T-helper 1 cell treated with Interleukin-12 subunit alpha and Interleukin-12 subunit beta and Interleukin-4 antibody, amounts not matched to agents 30 ng/mL and 1 ng/mL, for 36 hours (primary cell): ENCODE data around the gene ACTA1. TPM values are rescaled to one million over a fixed set of nuclear protein-coding genes. Genes with fewer than 3 reads are reported as not detected.
"Not testable (repeated sequence)": the region's sequence is repeated elsewhere in the genome, so short reads cannot be mapped to it uniquely, and the experiment has no call there.

ENCODE experiments used
- intact Hi-C: fragments of 100-400 bp; cut with micrococcal nuclease; formaldehyde crosslinking; loops from one replicate; pipeline ENCODE4 v1.15.1; 2024
- total RNA-seq: library from RNA; stranded (reverse); gene quantifications from 2 replicates; pipeline ENCODE4 v1.2.3, GENCODE V29; 2022

The ACTA1 gene
- total RNA-seq, result 0.15 TPM in 1 of 2 replicates, not detected in the other

DNA sequence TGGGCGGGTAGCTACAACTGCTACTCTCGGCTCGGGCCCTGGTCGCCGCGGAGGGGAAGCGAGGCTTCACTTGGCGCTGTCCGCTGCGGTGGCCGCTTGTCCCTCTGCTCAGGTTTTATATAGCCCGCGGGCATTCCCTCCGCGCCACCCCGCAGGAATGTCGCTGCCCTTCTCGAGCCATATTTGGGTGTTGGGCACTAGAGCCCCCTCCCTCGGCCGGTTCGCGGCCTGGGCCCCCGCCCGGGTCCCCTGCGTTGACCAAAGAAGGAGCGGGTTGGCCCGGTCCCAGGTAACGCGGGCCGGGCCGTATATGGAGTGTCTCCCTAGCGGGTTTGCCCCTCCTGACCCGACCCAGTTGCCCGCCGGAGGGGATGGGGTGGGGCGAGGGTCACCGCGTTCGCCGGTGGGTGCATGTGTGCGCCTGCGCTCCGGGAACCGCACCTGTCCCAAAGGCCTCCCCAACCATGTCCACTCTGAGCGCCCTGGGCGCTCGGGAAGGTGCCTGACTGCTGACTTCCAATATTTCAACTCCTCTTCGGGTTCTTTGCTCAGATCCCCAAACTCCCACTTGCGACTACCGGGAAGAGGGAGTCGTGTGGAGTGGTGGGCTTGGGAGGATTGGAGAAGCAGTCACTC, at the start of gene ACTA1:
ACTA1 (minus strand) TSS at position 90 of the 636 bp plus-strand sequence. CDS start 979 bp downstream, outside the sequence.
- intact Hi-C loops, result no loop called here

DNA sequence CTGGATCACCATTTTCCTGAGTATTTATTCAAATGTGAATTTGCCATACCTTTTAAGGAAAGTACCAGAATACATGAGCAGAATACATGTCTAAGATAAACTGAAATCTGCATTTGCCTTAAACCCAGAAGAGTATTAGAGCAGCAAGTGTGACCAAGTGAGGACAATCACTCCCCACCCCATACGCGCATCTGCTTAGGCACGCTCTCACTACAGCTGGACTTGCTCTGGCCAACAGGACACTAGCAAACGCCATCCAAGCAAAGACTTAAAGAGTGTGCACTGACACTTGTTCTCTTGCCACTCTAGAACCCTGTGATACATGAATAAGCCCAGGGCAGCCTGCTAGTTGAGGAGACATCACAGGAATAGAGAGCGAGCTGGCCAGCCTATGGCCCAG, 48.6 kb upstream of the ACTA1 start:
- intact Hi-C loops, result loop anchor here (1.0 to 5.0 kb wide), 4 partner anchors 210 to 818 kb away; partner anchors contain the start of gene RAB4A

DNA sequence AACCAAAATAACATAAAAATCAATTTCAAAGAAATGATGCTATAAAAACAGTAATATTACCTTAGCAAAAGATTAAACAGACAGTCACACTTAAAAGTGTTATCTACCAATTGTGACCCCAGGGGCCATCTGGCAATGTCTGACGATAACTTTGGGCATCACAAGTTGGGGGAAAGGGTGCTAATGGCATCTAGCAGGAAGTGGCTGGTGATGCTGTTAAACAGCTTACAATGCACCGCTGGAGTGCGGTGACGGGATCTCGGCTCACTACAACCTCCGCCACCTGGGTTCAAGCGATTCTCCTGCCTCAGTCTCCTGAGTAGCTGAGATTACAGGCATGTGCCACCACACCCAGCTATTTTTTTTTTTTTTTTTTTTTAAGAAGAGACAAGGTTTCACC, 46.6 kb upstream of the ACTA1 start:
- intact Hi-C loops, result loop anchor here (5.0 kb wide), 1 partner anchor 208 kb away; the partner anchor contains the start of gene RAB4A

DNA sequence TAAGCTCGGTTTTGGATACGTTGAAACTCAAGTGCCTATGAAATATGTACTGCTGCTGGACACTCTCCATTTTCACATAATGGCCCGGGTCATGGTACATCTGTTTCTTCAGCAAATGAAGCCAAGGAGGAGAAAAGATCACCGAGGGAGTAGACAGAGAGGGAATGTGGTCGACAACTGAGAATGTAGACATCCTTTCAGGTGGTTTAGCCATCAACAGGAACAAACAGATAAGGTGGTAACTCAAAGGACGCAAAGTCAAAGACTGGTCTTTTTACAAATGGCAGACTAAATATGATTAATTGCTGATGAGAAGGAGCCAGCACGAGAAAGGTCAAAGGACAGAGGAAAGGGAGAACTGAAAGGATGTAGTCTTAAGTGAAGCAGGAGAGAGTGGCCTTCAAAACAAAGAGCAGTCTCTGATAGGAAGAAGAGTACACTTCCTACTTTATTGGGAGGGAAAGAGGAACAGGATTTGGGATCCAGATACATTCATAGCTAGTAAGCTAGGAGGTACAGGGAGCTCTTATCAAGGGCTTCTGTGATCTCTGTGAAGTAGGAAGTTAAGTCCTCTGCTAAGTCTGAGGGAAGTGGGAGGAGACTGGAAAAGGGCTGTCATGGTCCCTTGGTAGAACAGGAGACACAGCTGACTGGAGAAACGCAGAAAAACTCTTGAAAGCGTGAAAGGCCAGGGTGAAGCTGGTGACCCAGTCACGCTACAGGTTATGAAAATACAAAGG, 45.9 kb upstream of the ACTA1 start:
- intact Hi-C loops, result loop anchor here (5.0 kb wide), 1 partner anchor 208 kb away; the partner anchor contains the start of gene RAB4A

DNA sequence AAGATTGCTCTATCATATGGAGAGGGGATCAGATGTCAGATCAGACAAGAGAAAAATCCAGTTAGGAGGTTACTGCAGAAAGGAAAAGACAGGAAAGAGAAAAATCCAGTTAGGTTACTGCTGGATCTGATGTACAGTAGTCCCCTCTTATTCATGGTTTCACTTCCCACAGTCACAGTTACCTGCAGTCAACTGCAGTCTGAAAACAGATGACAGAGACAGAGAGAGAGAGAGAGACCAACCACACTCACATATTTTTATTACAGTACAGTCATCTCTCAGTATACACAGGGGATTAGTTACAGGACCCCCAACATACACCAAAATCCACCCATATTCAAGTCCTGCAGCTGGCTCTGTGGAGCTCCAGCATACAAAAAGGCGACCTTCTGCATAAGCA, 45.0 kb upstream of the ACTA1 start:
- intact Hi-C loops, result no loop called here

DNA sequence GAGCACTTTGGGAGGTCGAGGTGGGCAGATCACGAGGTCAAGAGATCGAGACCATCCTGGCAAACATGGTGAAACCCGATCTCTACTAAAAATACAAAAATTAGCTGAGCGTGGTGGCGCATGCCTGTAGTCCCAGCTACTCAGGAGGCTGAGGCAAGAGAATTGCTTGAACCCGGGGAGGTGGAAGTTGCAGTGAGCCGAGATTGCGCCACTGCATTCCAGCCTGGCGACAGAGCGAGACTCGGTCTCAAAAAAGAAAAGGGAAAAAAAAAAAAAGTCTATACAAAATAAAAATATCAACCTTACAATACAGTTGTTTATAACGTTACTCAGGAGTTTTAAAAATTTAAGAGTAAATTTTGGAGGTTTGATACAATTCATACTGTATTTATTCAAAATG, 42.0 kb upstream of the ACTA1 start:
- intact Hi-C loops, result not testable (repeated sequence)

DNA sequence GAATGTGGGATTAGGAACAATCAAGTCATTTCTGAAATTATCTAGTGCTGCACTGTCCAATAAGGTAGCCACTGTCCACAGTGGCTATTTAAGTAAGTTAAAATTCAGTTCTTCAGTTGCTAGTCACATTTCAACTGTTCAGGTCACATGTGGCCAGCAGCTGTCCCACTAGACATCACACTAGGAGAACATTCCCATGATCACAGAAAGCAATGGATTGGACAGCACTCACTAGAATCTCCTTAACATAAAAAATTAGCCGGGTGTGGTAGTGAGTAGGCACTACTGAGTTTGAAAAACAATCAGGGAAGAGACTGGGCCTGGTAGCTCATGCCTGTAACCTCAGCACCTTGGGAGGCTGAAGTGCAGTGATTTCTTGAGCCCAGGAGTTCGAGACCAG, 40.6 kb upstream of the ACTA1 start:
- intact Hi-C loops, result no loop called here

DNA sequence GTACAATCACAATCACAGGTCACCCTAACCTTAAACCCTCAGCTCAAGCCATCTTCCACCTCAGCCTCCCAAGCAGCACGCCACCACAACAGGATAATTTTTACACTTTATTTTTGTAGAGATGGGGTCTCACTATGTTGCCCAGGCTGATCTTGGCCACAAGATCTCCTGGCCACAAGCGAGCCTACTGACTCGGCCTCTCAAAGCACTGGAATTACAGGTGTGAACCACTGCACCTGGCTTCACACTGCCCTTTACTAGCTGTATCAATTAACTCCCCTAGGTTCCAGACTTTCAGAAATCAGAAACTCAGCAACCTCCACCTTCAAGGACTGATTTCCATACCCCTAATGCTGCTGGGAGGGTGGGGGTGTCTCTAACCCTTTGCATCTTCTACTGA, 37.3 kb upstream of the ACTA1 start:
- intact Hi-C loops, result no loop called here

DNA sequence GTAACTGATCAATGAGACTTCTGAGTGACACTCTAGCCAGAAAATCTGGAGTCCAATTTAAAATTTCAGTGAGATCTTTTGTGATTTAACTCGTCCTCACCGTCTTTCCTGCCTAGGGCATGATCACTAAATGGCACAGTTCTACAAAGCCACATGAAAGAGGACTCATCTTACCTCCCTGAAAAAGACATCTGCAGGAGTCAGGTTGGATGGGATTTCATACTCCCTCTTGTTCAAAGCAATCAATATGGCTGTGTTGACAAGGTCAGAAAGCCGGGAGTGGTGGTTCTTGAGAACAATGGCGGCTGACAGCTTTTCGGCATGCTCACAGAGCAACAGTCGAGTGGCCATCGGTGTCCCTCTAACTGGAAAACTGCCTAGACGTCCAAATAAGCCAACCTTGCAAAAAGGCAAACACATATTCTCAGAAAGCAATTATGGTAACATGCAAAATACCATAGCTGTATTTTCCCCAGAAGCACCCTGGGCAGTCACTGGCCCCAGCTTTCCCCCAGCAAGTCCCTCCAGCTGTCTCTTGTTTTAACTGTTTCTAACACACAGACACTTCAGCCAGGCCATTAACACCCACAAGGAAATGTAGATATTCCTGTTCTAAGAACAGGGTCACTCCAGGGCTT, 36.6 kb upstream of the ACTA1 start:
- intact Hi-C loops, result no loop called here

DNA sequence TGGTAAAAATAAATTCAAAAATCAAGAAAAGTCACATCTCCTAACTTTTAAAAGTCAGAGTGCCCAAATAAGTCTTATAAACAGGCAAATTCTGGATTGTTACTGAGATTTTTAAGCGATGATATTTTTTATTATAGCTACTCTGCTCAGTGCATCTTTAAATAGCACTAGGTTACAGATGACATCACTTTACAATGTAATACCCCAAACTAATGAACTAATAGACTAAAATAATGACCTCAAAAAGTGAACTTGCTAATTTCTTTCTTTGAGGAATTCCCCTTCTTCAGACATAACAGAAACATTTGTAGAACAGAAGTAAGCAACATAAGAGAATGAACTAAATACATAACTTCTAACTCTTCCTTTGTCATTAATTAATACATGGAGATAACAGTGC, 33.0 kb upstream of the ACTA1 start:
- intact Hi-C loops, result no loop called here

DNA sequence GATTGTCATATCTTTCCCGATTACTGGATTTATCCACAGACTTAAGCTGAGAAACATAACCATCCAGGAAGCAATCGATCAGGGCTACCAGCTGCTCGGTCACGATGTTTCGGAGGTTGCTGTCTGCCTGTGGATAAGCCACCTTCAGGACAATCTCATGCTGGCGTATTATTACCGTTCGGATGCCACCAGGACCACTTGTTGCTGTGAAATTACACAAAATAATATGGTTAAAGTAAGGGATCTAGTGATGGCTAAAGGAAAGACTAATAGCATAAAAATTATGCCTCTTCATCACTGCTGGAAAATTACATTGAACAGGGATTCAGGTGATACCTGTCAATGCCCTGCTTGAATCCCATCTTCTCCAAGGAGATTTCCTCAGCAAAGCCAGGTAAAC, 30.8 kb upstream of the ACTA1 start:
- intact Hi-C loops, result no loop called here

DNA sequence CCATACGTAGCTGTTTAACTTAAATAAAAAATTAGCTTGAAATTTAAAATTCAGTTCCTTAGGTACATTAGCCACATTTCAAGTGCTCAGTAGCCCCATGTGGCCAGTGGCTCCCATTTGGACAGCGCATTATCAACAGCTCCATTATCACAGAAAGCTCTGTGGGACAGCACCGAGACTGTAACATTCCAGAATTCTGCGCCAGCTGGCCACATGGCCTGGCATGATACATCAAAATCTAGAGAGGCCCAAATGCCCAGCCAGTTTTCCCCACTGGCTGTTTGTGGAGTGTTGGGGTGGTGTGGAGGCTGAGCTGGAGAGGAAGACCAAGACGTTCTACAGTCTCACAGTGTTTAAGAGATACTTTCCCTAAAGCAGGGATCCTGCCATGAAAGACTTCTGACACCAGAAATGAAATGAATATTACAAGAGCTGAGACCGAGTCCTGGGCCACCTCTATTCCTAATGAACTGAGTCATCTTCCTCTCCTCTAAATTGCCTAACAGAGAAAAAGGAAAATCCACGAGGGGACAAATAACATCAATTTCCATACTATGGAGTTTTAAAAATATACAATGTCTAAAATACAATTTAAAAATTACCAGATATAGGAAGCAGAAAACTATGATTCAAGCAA, 27.3 kb upstream of the ACTA1 start:
- intact Hi-C loops, result no loop called here

DNA sequence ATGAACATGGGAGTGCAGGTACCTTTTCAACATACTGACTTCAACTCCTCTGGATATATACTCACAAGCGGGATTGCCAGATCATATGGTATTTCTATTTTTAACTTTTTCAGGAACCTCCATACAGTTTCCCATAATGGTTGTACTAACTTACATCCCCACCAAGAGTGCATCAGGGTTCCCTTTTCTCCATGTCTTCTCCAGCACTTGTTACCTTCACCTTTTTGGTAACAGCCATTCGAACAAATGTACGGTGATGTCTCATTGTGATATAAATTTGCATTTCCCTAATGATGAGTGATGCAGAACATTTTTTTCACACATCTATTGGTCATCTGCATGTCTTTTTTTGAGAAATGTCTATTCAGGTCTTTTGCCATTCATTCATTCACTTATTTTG, 25.9 kb upstream of the ACTA1 start:
- intact Hi-C loops, result no loop called here

DNA sequence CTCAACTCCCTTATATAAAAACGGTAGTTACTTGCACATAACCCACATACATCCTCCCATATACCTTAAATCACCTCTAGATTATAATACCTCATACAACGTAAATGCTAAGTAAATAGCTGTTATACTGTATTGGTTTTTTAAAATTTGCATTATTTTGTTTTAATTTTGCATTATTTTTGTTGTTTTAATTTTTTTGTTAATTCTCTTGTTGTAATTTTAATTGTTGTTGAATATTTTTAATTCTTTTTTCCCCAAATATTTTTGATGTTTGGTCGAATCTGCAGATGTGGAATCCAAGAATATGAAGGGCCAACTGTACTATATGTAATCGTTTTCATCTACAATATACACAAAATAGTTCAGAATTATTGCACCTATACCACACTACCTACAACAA, 23.5 kb upstream of the ACTA1 start:
- intact Hi-C loops, result no loop called here

DNA sequence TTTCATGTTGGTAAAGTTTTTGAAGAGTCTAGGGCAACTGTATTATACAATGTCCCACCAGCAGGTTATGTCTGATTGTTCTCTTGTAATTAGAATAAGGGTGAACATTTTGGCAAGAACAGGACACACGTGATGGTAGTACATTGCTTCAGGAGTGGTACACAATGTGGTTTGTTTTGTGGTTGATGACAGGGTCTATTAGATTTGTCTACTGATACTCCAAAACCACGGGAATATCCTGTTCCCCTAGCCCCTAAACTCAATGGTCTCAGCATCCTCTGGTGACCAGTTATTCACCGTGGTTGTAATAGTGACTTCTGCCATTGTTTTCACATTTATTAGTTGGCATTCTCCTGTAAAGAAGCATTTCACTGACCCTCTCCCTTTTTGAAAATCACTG, 22.1 kb upstream of the ACTA1 start:
- intact Hi-C loops, result no loop called here

DNA sequence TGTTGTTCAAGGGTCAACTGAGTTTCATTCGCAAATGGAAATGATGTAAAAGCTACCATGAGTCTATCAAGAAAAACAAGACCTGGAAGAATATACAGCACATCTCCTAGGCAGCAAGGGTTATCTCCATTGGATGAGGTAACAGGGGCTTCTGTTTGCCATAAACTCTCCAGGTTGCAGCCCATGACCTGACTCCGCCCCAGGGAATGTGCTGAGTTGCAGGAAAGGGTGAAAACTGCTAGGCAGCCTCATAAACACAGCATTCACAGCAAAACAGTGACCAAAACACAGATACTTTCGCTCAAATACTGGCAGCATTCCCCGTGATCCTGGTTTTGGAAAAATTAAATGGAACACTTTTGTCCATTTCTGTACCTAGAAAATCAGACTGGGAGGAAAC, 20.2 kb upstream of the ACTA1 start:
- intact Hi-C loops, result no loop called here

DNA sequence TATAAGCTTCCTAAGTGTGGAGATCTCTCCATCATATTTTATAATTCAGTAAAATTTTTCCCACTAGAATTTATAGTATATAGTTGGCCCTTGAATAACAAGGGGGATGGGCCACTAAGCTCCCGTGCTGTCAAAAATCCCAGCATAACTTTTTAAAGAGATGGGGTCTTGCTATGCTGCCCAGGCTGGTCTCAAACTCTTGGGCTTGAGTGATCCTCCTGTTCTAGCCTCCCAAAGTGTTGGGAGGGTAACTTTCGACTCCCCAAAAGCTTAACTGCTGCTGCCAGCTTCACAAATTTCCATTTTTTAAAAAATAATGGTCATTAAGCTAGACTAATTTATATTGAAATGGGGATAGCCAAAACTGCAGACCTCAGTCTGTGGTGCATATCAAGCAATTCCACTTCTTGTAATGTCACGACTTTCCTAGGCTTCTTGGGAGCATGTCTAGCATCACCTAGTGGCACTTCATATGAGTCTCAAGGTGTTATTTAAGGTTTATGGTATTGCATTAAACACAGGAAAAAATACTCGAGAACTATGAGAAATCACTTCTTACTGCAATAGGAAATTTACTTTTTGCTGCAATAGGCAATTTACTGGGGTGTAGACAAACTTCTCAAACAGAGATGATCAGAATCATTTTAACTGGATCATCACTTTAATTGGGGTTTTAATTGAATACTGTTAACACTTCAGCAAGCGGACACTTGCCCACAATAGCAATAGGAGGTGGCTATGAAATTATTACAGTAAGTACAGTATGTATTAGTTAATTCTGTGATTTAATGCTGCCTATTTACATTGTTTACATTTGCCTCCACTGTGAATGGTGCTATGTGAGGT, 19.3 kb upstream of the ACTA1 start:
- intact Hi-C loops, result loop anchor here (1.0 kb wide), 1 partner anchor 195 kb away; no protein-coding TSS in a partner anchor

DNA sequence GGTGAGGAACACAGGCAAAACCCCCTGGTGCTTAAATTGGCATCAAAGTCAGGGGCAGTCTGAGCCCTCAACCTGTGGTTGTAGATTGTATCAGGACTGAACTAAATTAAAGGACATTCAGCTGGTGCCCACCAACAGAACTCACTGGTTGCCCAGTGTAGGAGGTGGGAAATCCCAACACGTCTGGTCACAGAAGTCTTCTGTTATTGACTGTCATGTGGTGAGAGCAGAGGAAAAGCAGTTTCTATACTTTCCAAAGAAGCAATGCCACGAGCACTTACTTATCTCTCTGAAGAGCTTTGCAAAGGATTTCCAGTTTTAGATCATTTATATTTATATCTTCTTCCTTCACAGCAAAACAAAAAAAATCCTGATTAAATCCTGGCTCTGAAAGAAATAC, 15.0 kb upstream of the ACTA1 start:
- intact Hi-C loops, result no loop called here

DNA sequence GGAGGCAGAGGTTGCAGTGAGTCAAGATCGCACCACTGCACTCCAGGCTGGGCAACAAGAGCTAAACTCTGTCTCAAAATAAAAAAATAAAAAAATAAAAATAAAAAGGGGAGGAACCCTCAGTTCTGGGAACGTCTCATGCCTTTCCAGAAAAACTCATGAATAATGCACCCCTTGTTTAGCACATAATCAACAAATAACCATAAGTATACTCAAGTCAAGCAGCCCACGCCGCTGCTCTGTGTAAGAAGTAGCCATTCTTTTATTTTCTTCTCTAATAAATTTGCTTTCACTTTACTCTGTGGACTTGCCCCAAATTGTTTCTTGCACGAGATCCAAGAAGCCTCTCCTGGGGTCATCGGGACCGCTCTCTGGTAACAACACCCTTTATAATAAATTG, 14.5 kb upstream of the ACTA1 start:
- intact Hi-C loops, result no loop called here

DNA sequence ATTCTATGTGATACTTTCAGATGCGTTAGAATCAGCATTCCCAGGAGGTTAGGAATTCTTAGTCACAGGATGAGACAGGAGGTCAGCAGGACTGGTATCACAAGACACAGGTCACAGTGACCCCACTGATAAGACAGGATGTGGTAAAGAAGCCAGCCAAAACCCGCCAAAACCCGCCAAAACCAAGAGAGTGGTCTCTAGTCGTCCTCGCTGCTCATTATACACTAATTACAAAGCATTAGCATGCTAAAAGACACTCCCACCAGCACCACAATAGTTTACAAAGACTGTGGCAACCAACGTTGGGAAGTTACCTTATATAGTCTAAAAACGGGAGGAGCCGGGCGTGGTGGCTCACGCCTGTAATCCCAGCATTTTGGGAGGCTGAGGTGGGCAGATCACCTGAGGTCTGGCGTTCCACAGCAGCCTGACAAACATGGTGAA, 13.9 kb upstream of the ACTA1 start:
- intact Hi-C loops, result no loop called here

DNA sequence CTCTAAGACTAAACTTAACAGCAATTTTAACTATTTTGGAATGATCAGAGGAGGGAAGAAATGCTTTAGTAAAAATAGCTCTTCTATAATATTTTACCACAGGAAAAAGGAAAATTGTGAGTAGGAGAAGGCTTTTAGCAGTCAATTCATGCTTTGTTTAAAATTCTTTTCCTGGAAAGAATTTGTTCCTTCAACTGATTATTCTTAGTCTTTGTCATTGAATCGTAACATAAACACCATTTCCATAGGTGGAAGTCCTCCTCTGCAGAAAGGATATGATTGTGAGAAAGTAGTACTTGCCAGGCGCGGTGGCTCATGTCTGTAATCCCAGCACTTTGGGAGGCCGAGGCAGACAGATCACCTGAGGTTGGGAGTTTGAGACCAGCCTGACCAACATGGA, 11.9 kb upstream of the ACTA1 start:
- intact Hi-C loops, result no loop called here
